Embryonic facial prominence (tissue), 1 donor: ENCODE measurements around the gene TM9SF2.
A peak's percentile ranks its signal among the peaks of the same experiment; 100 is the strongest.
"Not testable (repeated sequence)": the region's sequence is repeated elsewhere in the genome, so short reads cannot be mapped to it uniquely, and the experiment has no call there.

Experiments
- DNase-seq: peaks from one replicate; pipeline ENCODE4 v3.0.0-alpha.2; 2016; ENCODE audit errors: extremely low spot score

TM9SF2 gene

DNA sequence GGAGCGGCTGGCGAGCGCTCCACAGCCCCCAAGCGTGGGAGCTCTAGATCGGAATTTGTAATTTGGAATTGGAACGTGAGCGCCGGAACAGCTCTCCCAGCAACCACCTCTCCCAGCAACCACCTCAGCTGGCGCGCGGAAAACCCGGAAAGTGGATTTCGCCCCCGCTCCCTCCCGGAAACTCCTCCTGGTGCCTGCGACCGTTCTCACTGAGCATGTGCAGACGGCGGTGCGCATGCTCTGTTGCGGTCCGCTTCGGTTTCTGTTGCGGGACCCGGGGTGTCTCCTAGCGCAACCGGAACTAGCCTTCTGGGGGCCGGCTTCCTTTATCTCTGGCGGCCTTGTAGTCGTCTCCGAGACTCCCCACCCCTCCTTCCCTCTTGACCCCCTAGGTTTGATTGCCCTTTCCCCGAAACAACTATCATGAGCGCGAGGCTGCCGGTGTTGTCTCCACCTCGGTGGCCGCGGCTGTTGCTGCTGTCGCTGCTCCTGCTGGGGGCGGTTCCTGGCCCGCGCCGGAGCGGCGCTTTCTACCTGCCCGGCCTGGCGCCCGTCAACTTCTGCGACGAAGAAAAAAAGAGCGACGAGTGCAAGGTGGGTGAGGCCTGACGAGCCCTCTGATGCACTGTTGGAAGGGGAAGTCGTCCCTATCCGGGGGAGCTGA lies at the start of gene TM9SF2:
Gene TM9SF2 (plus strand): TSS at position 289 of the 664 bp plus-strand sequence. CDS start 135 bp downstream, at position 424.
- peak; percentile 95 for DNase-seq

DNA sequence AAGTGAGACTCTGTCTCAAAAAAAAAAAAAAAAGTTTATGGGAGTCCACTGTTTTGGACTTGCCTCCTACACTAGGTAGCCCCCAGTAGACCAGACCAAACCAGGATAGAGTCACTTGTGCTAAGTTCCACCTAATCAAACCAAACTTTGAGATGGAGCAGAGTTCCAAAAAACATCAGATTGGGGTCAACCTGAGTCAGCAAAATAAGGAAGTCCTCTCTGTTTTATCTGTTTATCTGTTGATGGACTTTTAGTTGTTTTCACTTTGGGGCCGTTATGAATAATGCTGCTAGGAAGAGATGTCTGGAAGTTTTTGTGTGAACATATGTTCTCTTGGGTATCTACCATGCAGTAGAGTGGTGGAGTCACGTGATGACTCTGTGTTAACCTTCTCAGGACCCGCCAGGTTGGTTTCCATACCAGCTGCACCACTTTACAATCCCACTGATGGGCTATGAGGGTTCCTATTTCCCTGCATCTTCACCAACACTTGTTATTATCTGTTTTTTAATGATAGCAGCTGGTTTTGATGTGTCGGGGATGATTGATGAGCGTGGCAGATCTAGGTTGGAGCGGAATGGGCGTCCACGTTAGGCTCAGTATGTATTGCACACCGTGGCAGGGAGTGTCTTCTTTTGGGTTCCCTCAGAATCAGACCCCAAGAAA lies 46.6 kb upstream of the TM9SF2 start:
- DNase-seq, result no peak

- DNase-seq, result no peak
Measured at GRCh38 chr13:99459099-99459850, 42.0 kb upstream of the TM9SF2 start.

DNA sequence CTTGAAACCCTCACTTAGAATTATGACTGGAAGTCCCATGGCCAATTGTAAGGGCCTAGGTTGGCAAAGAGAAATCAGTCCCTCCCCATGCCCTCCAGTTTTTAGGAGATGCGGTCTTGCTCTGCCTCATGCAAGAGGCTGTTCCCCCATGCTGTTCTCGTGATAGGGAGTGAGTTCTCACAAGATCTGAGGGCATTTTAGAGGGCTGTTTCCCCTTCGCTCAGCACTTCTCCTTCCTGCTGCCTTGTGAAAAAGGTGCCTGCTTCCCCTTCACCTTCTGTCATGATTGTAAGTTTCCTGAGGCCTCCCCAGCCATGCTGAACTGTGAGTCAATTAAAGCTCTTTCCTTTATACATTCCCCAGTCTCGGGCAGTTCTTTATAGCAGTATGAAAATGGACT lies 40.5 kb upstream of the TM9SF2 start:
- not testable (repeated sequence) for DNase-seq

- DNase-seq, result no peak
Measured at GRCh38 chr13:99463646-99464397, 37.5 kb upstream of the TM9SF2 start.

- peak; percentile 49 for DNase-seq
Measured at GRCh38 chr13:99464441-99464949, 36.8 kb upstream of the TM9SF2 start.

GRCh38 chr13:99465454-99465853 lies 35.8 kb upstream of the TM9SF2 start:
- DNase-seq, result peak; percentile 38

- no peak for DNase-seq
Measured at GRCh38 chr13:99467764-99468163, 33.5 kb upstream of the TM9SF2 start.

- no peak for DNase-seq
Measured at GRCh38 chr13:99469041-99469440, 32.2 kb upstream of the TM9SF2 start.

GRCh38 chr13:99470027-99470426 lies 31.2 kb upstream of the TM9SF2 start:
- DNase-seq, result no peak

DNA sequence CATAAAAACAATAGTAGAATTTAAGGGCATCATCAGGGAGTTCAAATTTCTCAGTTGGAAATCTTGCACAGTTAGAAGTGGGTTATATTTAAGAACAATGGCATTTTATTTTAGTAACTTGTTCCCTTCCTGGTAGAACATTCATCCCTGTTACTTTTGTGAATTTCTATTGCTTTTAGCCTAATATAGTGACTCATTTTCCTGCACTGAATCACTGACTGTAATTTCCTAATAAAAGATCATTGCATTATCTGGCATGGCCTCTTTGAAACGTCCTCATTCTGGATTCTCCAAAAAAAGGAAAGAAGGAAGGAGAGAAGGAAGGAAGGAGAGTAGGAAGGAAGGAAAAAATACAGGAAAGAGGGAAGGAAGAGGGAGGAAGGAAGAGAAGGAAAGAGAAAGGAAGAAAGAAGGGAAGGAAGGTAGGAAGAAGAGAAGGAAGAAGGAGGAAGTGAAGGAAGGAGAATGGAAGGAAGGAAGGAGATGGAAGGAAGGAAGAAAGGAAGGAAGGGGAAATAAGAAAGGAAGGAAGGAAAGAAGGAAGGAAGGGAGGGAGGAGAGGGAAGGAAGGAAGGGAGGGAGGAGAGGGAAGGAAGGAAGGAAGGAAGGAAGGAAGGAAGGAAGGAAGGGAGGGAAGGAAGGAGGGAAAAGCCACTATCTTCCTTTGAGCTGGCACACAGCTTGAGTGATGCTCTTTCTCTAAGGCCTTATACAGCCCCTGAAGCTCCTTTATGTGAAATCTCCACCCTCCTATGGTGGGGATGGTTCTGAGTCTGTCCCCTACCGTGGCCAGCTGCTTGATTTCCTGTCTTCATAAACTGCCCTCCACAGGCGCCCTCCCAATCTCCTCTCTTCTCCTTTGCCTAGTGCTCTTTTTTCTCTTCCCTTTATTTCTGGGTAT lies 29.8 kb upstream of the TM9SF2 start:
- no peak for DNase-seq

DNA sequence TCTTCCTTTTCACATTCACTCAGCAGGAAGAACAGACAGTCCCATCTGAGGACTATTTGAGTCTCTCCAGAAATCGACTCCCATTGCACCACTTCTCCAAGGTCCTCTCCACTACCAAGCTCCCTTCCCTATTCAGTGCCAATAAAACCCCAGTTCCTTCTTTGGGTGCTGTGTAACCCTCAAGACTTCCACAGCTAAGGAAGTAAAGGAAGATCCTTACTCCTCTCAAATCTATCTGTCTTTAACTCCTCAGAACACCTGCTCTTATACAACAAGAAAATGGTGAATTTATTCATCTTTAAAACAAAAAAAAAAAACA lies 29.2 kb upstream of the TM9SF2 start:
- DNase-seq, result no peak

GRCh38 chr13:99473515-99473914 lies 27.8 kb upstream of the TM9SF2 start:
- no peak for DNase-seq

DNA sequence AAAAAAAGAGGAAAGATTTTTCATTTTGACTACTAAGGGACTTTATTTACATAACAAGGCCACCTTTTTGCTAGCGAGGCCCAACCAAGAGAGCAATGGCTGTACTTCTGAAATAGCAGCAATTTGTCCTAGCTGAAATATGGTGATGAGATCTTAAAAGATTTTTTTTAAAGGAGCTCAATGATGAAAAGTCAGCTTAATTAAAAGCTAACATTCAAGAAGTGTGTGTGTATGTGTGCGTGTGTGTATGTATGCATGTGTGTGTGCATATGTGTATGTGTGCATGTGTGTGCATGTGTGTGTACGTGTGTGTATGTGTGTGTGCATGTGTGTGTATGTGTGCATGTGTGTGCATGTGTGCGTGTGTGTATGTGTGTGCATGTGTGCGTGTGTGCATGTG lies 24.6 kb upstream of the TM9SF2 start:
- DNase-seq, result no peak

GRCh38 chr13:99477493-99477892 lies 23.8 kb upstream of the TM9SF2 start:
- DNase-seq, result no peak

DNA sequence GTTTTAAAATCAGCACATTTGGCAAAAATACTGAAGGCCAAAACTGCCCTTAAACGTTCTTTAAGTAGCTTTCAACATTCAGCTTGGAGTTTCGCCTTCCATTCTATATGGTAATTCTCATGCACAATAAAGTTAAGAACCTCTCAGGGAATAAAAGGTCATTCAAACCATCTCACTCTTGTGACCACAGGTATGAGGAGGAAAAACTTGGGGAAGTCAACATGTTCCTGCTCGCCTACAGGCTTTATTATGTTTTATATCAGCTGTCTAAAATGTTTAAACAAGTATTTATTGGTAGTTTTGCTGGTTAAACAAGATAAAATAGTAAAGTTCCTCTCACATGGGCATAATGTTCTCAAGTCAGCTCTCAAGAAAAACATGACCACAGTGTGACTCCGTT lies 19.9 kb upstream of the TM9SF2 start:
- no peak for DNase-seq

GRCh38 chr13:99484473-99484872 lies 16.8 kb upstream of the TM9SF2 start:
- no peak for DNase-seq

DNA sequence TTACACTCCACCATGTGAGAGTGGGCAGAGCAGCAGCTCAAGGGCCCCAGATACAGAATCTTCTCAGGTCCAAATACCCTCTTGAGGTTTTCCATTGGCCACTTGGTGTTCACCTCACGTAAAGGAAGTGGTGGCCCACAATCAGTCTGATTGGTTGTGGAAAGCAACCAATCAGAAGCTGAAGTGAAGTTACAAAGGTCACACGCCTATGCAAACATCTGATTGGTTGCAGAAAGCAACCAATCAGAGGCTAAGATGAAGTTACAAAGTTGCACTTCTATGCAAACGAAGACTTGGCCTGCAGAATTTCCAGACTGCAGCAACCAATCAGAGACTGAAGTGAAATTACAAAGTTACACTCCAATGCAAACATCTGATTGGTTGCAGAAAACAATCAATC lies 14.3 kb upstream of the TM9SF2 start:
- DNase-seq, result no peak

DNA sequence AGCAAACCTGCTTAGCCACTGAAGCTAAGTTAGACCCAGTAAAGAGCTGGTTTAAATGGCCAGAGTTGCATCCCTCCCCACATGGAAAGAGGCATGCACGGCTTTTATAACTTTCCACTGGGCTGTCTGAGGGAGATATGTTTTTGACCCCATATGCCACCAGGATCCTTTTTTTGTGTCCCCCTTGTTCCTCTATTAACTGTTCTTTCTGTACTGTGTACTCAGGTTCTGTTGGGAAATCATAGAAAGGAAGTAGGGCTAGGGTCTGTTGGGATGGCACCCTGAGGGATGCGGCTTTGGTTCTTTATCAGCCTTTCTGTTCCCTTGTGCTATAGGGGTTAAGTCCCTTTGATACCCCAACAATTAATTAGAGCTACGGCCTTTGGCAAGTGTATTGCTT lies 12.2 kb upstream of the TM9SF2 start:
- DNase-seq, result no peak

GRCh38 chr13:99491750-99492149 lies 9.5 kb upstream of the TM9SF2 start:
- DNase-seq, result not testable (repeated sequence)
